Panc1 (cell line): ENCODE measurements around the gene CC2D1A. TPM values are rescaled to one million over a fixed set of nuclear protein-coding genes. Genes with fewer than 3 reads are reported as not detected.
"Not testable (repeated sequence)": the region's sequence is repeated elsewhere in the genome, so short reads cannot be mapped to it uniquely, and the experiment has no call there.

Experiments
- ATAC-seq: fragments of 200-7000 bp; cut with Tn5 transposase; 2 replicates; pipeline ENCODE4 v1.9.1; 2020; ENCODE audit warnings: mild to moderate bottlenecking, moderate library complexity
- BruUV-seq: library from RNA; stranded (reverse); fragments of 400-500 nt; replicated peaks from 2 replicates; lab custom pipeline; 2021; lab: Mats Ljungman, UMichigan
- CTCF ChIA-PET: fragments of 300-600 bp; sonication (Branson Sonifier 250); formaldehyde crosslinking; loops from one replicate; lab custom pipeline; 2022; ENCODE audit warnings: antibody characterized with exemption; lab: Charles Lee
- POLR2A ChIA-PET: fragments of 300-600 bp; sonication (Branson Sonifier 250); formaldehyde crosslinking; loops from one replicate; lab custom pipeline; 2022; ENCODE audit warnings: antibody characterized with exemption; lab: Charles Lee
- DNase-seq: peaks from one replicate; pipeline ENCODE4 v3.0.0-alpha.2; 2010; ENCODE audit warnings: low read depth, low spot score
- H3K27ac ChIP-seq: 2 replicates; pipeline ENCODE4 v1.5.1; 2011; ENCODE audit warnings: mild to moderate bottlenecking, low read length, inconsistent platforms
- H3K27me3 ChIP-seq: fragments of 200-500 bp; sonication (Bioruptor generic); 2 replicates; pipeline ENCODE4 v1.6.0; 2014; ENCODE audit warnings: low read length, inconsistent platforms; ENCODE audit not compliant: control insufficient read depth, insufficient read depth
- H3K36me3 ChIP-seq: fragments of 200-500 bp; sonication (Bioruptor generic); 2 replicates; pipeline ENCODE4 v1.5.1; 2014; ENCODE audit warnings: inconsistent platforms, mild to moderate bottlenecking, low read length, moderate library complexity; ENCODE audit not compliant: control insufficient read depth, insufficient read depth
- H3K4me1 ChIP-seq: 2 replicates; pipeline ENCODE4 v1.5.1; 2011; ENCODE audit warnings: inconsistent platforms, mild to moderate bottlenecking, low read length, moderate library complexity; ENCODE audit not compliant: control insufficient read depth, insufficient read depth
- H3K4me3 ChIP-seq, 2 experiments: 2 replicates each; pipeline ENCODE4 v1.5.1; 2011 to 2012; ENCODE audit warnings: low read depth in 2 of 2, low read length in 2 of 2, mild to moderate bottlenecking in 2 of 2, inconsistent platforms in 1 of 2, moderate library complexity in 1 of 2
- H3K9me3 ChIP-seq: fragments of 200-500 bp; sonication (Bioruptor generic); 2 replicates; pipeline ENCODE4 v1.5.1; 2014; ENCODE audit warnings: low read depth, mild to moderate bottlenecking, inconsistent platforms, low read length, moderate library complexity; ENCODE audit not compliant: control insufficient read depth, insufficient read depth
- CTCF ChIP-seq: fragments of 450-650 bp; IDR thresholded peaks from 2 replicates; pipeline ENCODE4 v1.5.1; 2017; ENCODE audit warnings: mild to moderate bottlenecking
- POLR2AphosphoS5 ChIP-seq: IDR thresholded peaks from 2 replicates; pipeline ENCODE4 v1.6.1; 2012; ENCODE audit warnings: mild to moderate bottlenecking, low read depth, low read length, moderate library complexity
- REST ChIP-seq, 2 experiments: IDR thresholded peaks; 2 replicates each; pipeline ENCODE4 v1.6.1; 2011 to 2012; ENCODE audit warnings: low read depth in 2 of 2, control low read depth in 1 of 2, low read length in 1 of 2, mild to moderate bottlenecking in 1 of 2, moderate library complexity in 1 of 2; ENCODE audit not compliant: insufficient read depth in 1 of 2
- SIN3A ChIP-seq: IDR thresholded peaks from 2 replicates; pipeline ENCODE4 v1.6.1; 2012; ENCODE audit warnings: low read depth, mild to moderate bottlenecking, low read length, moderate library complexity, borderline replicate concordance; ENCODE audit not compliant: insufficient read depth
- TCF7L2 ChIP-seq: IDR thresholded peaks from 2 replicates; pipeline ENCODE4 v1.6.1; 2011; ENCODE audit warnings: mild to moderate bottlenecking, low read depth, low read length, inconsistent platforms
- in situ Hi-C: cut with HindIII; loops from 2 replicates; pipeline ENCODE4 v1.10.0; 2016; ENCODE audit warnings: low sequenced_read_pairs, low pct_unique_long_range_greater_than_20kb
- intact Hi-C: fragments of 100-400 bp; cut with micrococcal nuclease; formaldehyde crosslinking; loops from one replicate; pipeline ENCODE4 v1.10.0; 2022; ENCODE audit not compliant: unreplicated experiment
- total RNA-seq: library from RNA; stranded (reverse); gene quantifications from one replicate; pipeline ENCODE4 v1.2.1, GENCODE V29; 2021; ENCODE audit not compliant: unreplicated experiment

Gene CC2D1A
- total RNA-seq, 1 experiment from 2014 or later: 28.0 TPM

- in situ Hi-C loops, H3K27ac ChIP-seq, BruUV-seq, intact Hi-C loops, ATAC-seq, H3K27me3 ChIP-seq, H3K4me1 ChIP-seq, H3K36me3 ChIP-seq, DNase-seq, H3K9me3 ChIP-seq, POLR2A ChIA-PET, H3K4me3 ChIP-seq: not testable (repeated sequence)
- CTCF ChIA-PET: interaction anchor here (0.7 kb wide), 2 partner anchors 80 to 96 kb away, joined by 3 to 5 read pairs; no protein-coding TSS in a partner anchor
These were observed 65.9 kb downstream of the CC2D1A start for GRCh38 chr19:13971868-13972267.

GRCh38 chr19:13972368-13973155 is 66.6 kb downstream of the CC2D1A start:
- no TSS peak for BruUV-seq
- no peak for TF ChIP-seq TCF7L2
- no peak for TF ChIP-seq POLR2AphosphoS5
- no peak for TF ChIP-seq SIN3A
- TF ChIP-seq CTCF: no peak
- no peak for TF ChIP-seq REST (IDR thresholded peaks at IDR 0.05; ENCODE audit: insufficient read depth in 1 of 2, low read depth in 2 of 2, low read length in 1 of 2)
- H3K9me3 ChIP-seq: no peaks in the 10 kb centered on the region
- no peaks in the 10 kb centered on the region for H3K27me3 ChIP-seq
- in situ Hi-C loops (no loop called here), intact Hi-C loops (no loop called here)
- no peaks in the 10 kb centered on the region for H3K4me1 ChIP-seq
- no peak overlapping the region for H3K27ac ChIP-seq
- CTCF ChIA-PET: no interaction called here
- POLR2A ChIA-PET: no interaction called here
- no peak for ATAC-seq
- DNase-seq: no peak
- no peaks in the 10 kb centered on the region for H3K36me3 ChIP-seq
- H3K4me3 ChIP-seq: no peak overlapping the region

- POLR2A ChIA-PET, in situ Hi-C loops, ATAC-seq, H3K27me3 ChIP-seq, H3K4me3 ChIP-seq, DNase-seq, H3K4me1 ChIP-seq, H3K36me3 ChIP-seq, intact Hi-C loops, BruUV-seq, H3K27ac ChIP-seq, CTCF ChIA-PET, H3K9me3 ChIP-seq: not testable (repeated sequence)
These were observed 67.5 kb downstream of the CC2D1A start for GRCh38 chr19:13973479-13973878.
